CD4-positive, alpha-beta T cell treated with Interleukin-6 at 100 ng/mL for 8 hours (primary cell): ENCODE data around the gene SDCCAG8.
"Not testable (repeated sequence)": the region's sequence is repeated elsewhere in the genome, so short reads cannot be mapped to it uniquely, and the experiment has no call there.

Source experiments
- DNase-seq: peaks from one replicate; pipeline ENCODE4 v3.0.0-alpha.2; 2020; ENCODE audit warnings: mixed read lengths, low spot score

SDCCAG8 gene

DNA sequence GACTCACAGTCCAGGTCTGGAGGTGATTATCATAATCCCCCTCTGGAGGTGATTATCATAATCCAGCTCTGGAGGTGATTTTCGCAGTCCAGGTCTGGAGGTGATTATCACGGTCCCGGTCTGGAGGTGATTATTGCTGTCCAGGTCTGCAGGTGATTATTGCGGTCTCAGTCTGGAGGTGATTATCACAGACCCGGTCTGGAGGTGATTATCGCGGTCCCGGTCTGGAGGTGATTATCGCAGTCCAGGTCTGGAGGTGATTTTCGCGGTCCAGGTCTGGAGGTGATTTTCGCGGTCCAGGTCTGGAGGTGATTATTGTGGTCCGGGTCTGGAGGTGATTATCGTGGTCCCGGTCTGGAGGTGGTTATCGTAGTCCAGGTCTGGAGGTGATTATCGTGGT, 76.6 kb downstream of the SDCCAG8 start:
- no peak for DNase-seq

DNA sequence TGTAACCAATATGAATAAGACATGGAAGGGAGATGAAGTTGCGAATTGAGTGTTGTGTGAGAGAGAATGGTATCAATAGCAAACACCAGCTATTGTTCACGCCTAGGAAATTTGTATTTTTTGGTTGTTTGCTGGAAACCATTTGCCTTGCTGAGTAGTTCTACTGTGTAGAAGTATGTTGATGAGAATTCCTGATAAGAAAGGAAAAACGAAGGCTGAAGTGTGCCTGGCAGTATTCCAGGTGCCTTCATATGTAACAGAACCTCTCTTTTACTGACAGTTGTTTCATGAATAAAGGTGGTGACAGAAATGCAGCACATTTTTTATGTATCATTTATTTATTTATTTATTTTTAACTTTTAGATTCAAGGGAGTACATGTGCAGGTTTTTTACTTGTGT, 79.5 kb downstream of the SDCCAG8 start:
- no peak for DNase-seq

DNA sequence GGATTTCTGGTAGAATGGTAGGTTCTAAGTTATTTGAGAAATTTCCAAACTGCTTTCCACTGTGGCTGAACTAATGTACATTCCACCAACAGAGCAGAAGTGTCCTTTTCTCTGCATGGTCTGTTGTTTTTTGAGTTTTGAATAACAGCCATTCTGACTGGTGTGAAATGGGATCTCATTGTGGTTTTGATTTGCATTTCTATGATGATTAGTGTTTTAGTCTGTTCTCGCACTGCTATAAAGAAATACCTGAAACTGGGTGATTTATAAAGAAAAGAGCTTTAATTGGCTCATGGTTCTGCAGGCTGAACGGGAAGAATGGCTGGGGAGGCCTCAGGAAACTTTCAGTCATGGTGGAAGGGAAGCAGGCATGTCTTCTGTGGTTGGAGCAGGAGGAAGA, 80.3 kb downstream of the SDCCAG8 start:
- DNase-seq: no peak

DNA sequence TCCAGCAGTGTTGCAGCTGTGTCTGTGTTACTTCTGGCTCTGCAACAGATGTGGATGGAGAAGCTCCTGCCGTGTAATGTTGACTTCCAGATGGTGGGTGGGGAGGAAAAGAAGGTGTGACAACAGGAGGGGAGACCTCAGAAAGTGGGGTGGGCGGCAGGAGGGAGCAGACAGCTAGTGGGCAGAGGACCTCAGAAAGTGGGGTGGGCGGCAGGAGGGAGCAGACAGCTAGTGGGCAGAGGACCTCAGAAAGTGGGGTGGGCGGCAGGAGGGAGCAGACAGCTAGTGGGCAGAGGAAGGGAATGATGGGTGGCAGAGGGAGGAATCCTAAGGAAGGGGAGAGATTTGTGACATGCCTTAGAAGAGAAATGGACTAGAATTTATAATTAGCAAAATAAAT, 83.0 kb downstream of the SDCCAG8 start:
- not testable (repeated sequence) for DNase-seq

- no peak for DNase-seq
Observed at GRCh38 chr1:243341074-243341473, 85.2 kb downstream of the SDCCAG8 start.

DNA sequence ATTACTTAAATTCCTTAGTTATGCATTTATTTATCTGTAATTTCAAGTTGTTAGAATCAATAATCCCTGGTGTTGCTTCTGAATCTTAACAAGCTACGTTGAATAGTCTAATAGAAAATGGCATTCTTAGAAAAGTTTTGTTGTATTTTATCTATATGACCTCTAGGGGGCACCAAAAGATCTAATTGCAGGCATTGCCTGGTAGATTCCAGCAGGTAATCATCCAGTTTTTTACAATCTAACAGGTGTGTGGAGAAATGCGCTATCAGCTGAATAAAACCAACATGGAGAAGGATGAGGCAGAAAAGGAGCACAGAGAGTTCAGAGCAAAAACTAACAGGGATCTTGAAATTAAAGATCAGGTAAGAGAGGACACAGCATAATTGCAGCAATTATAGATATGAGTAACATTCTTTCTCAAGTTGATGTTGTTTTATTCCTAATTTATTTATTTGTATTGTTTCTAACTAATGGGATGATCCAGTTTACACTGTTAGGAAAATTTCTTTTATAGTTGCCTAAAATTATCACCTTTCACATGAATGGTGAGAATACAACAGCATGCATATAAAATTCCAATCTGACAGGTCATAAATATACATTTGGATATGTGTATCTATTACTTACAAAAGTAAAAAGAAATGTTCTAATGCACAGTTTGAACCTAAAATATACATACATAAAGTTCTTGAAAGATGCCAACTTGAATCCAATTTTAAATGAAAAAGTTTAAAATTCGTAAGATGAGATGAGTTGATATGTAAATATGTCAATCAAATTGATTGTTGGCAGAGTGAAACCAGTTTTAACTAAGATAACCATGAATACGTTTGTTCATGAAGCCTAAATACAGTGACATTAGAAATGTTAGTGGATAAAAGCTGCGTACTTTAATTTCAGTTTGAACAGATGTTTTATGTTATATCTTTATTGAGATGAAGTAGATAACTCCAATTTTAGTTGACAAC, 88.4 kb downstream of the SDCCAG8 start:
- DNase-seq: peak; percentile 45

DNA sequence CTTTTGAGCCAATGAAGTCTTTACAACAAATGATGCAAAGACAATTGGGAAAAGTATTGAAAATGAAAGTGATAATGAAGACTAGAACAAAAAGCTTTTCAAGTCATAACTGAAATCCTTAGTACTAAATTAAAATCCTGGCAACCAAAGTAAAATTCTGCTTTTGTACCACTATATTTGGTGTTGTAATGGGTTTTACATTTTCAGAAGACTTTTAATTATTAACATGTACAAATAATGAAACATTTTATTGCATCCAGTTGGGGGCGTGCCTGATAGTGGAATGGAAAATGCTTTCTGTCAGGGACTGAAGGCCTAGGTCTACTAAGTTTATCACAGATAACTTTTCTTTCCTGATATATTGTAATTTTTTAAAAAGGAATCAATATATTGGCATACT, 89.4 kb downstream of the SDCCAG8 start:
- DNase-seq: no peak

DNA sequence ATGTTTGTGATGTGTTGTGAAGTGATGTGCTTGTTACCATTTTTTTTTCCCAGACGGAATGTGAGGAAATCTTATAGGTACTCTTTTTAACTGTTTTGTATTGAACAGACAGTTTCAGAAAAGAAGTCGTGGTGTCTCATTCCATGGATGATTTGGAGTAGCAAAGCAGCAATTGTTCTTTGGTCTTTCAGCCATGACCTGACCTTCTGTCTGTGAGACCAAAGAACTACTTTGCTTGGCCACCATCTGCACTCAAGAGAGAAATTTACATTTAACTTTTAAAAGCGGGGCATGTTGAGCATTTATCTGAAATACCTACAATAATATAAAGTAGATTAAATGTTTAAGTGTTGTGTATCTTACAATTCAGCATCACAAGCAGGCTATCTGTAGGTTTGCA, 90.2 kb downstream of the SDCCAG8 start:
- DNase-seq: no peak

- no peak for DNase-seq
Observed at GRCh38 chr1:243346468-243346867, 90.6 kb downstream of the SDCCAG8 start.

DNA sequence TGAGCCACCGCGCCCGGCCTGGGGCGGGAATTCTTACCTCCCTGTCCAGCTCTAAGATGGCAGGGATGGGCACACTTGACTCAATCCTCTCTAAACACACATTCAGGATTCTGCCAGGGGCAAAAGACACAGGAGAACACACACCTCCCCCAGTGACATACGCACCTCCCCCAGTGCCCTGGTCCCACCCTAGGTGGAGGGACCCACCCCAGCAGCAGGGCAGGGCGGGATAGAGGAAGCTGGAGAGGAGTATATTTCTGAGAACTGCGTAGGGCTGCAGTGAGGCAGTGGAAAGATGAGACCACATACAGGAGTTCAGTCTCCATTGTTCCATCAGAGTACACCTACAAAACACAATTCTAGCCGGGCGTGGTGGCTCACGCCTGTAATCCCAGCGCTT, 92.5 kb downstream of the SDCCAG8 start:
- no peak for DNase-seq

DNA sequence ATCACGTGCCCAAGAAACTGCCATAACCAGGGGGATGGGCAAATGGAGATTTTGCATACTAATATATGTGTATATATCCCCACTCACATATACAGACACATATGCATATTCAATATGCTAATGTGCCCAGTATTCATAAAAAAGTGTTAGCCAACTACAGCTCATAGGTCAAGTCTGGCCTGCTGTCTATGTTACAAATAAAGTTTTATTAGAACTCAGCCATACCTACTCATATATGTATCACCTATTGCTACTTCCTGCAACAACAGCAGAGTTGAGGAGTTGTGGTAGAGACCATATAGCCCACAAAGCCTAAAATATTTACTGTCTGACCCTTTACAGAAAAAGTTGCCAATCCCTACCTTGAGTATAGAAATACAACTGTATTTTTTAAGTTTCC, 93.3 kb downstream of the SDCCAG8 start:
- no peak for DNase-seq

GRCh38 chr1:243351337-243351736, 95.5 kb downstream of the SDCCAG8 start:
- no peak for DNase-seq

DNA sequence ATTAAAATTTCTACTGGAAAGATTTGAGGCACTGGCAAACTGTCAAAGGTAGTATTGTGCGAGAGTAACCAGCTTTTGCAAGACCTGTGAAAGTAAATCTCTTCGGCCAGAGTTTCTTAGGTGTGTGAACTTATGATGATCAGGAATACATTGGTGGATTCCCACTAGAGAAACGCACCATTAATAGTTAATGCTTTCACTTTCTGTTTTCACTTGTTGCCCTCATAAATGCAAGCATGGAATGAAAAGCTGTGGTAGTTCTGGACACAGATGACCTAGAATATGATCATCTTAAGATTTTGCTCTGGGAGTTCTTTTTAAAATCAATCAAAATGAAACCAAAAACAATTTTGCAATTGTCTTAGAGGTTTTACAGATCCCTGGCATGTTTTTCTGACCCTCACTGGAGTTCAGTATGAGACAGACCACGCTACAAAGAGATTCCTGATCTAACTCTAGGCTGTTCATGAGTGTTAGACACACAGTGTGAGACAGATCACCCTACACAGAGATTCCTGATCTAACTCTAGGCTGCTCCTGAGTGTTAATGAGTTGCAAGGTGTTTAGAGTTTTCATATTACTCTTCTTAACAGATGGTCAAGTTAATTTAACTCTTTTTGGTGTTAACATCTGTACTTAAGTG, 98.8 kb downstream of the SDCCAG8 start:
- no peak for DNase-seq

DNA sequence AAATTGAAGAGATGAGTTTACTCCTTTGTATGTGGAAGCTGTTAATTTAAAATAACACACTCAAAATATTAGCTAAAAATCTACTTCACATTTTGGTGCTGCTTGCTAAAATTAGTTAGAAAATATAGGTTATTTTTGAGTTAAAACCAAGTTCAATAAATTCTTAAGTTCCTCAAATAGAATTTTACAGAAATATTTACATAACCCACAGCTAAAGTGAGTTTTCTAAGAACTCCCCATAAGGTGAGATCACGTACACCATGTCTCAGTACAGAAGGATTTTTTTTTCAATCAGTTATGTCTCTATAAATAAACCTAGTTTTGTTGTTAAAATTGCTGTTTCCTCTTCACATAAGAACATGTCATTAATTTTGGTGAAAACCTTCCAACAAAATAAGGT, 108.0 kb downstream of the SDCCAG8 start:
- DNase-seq: no peak

GRCh38 chr1:243364330-243364729, 108.5 kb downstream of the SDCCAG8 start:
- no peak for DNase-seq

GRCh38 chr1:243364866-243365265, 109.0 kb downstream of the SDCCAG8 start:
- no peak for DNase-seq

GRCh38 chr1:243367314-243367713, 111.5 kb downstream of the SDCCAG8 start:
- DNase-seq: no peak

DNA sequence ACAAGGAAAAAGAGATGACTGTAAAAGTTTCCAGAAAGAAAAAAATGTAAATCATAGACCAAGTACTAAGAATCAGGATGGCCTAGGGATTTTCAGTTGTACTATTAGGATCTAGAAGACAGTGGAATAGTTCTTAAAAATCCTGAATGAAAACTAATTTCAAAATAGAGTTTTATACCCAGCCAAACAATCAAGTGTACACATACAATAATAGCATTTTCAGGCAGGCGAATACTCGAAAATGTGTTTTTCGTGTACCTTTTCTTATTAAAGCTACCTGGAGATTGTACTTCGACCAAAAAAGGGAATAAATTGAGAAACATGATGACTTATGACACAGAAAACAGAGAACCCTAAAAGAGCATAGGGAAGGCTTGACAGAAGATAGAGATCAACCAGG, 118.6 kb downstream of the SDCCAG8 start:
- no peak for DNase-seq

DNA sequence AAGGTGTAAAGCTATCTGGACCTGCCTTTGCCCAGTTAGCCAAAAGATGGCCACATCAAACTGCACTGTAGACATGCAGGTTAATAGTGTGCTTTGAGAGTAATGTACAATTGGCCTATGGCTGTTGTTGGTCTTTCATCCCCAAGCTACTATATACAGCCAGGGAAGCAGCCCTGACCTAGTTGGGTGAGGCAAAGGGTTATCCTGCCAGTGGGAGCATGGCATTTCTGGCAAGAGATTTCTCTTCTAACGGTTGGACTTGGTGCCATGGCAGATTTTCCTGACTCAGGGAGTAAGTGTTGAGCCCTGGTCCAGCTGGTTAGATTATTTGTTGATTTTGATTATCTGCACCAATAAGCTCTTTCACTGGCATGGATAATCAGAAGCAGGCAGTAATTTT, 119.8 kb downstream of the SDCCAG8 start:
- no peak for DNase-seq

GRCh38 chr1:243378669-243379068, 122.8 kb downstream of the SDCCAG8 start:
- DNase-seq: no peak

DNA sequence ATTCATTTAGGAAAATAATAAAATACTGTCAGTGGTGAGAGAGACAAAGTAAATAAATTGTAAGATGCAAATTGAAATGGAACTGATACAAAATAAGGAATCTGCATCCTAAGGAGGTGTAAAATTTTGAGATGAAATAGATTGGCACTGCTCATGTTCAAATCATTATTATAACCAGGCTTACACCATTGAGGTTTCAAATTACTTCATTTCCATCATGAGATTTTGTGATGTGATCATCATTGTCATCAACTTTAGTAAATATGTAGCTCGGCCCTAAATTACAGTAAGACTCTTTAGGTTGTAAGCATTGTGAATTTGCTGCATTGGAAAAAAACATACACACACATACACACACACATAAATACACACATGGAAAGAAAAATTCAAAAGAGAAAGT, 123.4 kb downstream of the SDCCAG8 start:
- DNase-seq: no peak

- no peak for DNase-seq
Observed at GRCh38 chr1:243379706-243380105, 123.9 kb downstream of the SDCCAG8 start.

DNA sequence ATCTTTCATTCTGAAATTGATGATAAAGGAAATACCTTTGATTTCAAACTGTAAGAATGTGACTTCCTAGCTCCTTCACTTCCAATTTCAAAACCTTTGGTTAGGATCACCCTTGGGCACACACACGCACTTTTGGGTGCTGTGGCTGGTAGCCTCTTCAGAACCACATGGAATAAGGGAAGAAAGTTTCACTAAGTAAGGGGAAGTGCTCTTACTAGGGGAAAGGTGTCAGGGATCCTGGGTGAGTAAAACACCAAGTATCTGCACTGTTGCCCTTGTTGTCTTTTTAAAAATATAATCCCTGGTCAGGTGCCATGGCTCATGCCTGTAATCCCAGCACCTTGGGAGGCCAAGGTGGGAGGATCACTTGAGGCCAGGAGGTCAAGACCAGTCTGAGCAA, 132.4 kb downstream of the SDCCAG8 start:
- DNase-seq: no peak
